A549 (cell line): ENCODE data around the gene RAB20. TPM values are rescaled to one million over a fixed set of nuclear protein-coding genes. Genes with fewer than 3 reads are reported as not detected.

Experiments
- ATAC-seq, 2 experiments: fragments of 200-7000 bp in 1 of 2; fragments of >200 bp in 1 of 2; cut with Nextera tagmentation in 1 of 2; cut with Tn5 transposase in 1 of 2; 3 replicates each; pipeline versions ENCODE4 v1.8.0 to v1.9.1; 2018 to 2020; ENCODE audit warnings: mild to moderate bottlenecking in 1 of 2, moderate library complexity in 1 of 2
- CTCF ChIA-PET: fragments of 300-600 bp; sonication (Branson Sonifier 250); formaldehyde crosslinking; extraction: SDS; loops from one replicate; lab custom pipeline; 2021; ENCODE audit warnings: antibody characterized with exemption, inconsistent platforms; lab: Yijun Ruan, JAX
- POLR2A ChIA-PET: fragments of 350-600 bp; formaldehyde crosslinking; extraction: SDS; loops from one replicate; lab custom pipeline; 2021; ENCODE audit warnings: antibody characterized with exemption, inconsistent platforms; lab: Yijun Ruan, JAX
- DNase-seq, 2 experiments: peaks; one replicate each; pipeline versions ENCODE4 v3.0.0 to v3.0.0-alpha.2; 2011 to 2016; ENCODE audit warnings: low read depth in 1 of 2, low spot score in 1 of 2
- FAIRE-seq: peaks from 2 replicates; lab custom pipeline; 2011; peaks lifted over from hg19 to GRCh38; lab: Jason Lieb, UNC
- H3K27ac ChIP-seq, 2 experiments: fragments of >200 bp; sonication (Bioruptor Twin); formaldehyde crosslinking; 3 replicates each; pipeline ENCODE4 v1.5.1; 2016 to 2017
- H3K4me1 ChIP-seq: fragments of >200 bp; sonication (Bioruptor Twin); formaldehyde crosslinking; 3 replicates; pipeline ENCODE4 v1.6.1; 2016
- H3K4me2 ChIP-seq: fragments of >200 bp; sonication (Bioruptor Twin); formaldehyde crosslinking; 3 replicates; pipeline ENCODE4 v1.6.1; 2016
- H3K4me3 ChIP-seq: fragments of >200 bp; sonication (Bioruptor Twin); formaldehyde crosslinking; 3 replicates; pipeline ENCODE4 v1.5.1; 2016
- H3K9me3 ChIP-seq: fragments of >200 bp; sonication (Bioruptor Twin); formaldehyde crosslinking; 3 replicates; pipeline ENCODE4 v1.6.1; 2016
- BHLHE40 ChIP-seq: IDR thresholded peaks from 2 replicates; pipeline ENCODE4 v1.6.1; 2012; ENCODE audit warnings: low read depth, low read length, inconsistent platforms
- CBX8 ChIP-seq: fragments of 200-600 bp; sonication (generic); IDR thresholded peaks from 2 replicates; pipeline ENCODE4 v1.6.1; 2016
- CHD2 ChIP-seq: fragments of 150-350 bp; IDR thresholded peaks from 2 replicates; pipeline ENCODE4 v1.6.1; 2014; ENCODE audit warnings: low read length; ENCODE audit not compliant: partially characterized antibody
- E2F6 ChIP-seq: IDR thresholded peaks from 2 replicates; pipeline ENCODE4 v1.6.1; 2012; ENCODE audit warnings: low read depth, borderline replicate concordance
- FOXS1 ChIP-seq: fragments of 250-450 bp; sonication (Bioruptor Pico); IDR thresholded peaks from 2 replicates; pipeline ENCODE4 v1.5.0; 2020; ENCODE audit warnings: mild to moderate bottlenecking, moderate library complexity
- GATA3 ChIP-seq: IDR thresholded peaks from 2 replicates; pipeline ENCODE4 v1.6.1; 2012; ENCODE audit warnings: borderline replicate concordance
- HES2 ChIP-seq: fragments of >200 bp; sonication (Bioruptor Twin); formaldehyde crosslinking; IDR thresholded peaks from 2 replicates; pipeline ENCODE4 v1.6.1; 2016
- HOXB5 ChIP-seq: fragments of 250-450 bp; sonication (Bioruptor Pico); IDR thresholded peaks from 2 replicates; pipeline ENCODE4 v1.5.0; 2020; ENCODE audit warnings: mild to moderate bottlenecking, moderate library complexity
- JUNB ChIP-seq: fragments of >200 bp; sonication (Bioruptor Twin); formaldehyde crosslinking; IDR thresholded peaks from 2 replicates; pipeline ENCODE4 v1.6.1; 2016
- KDM5A ChIP-seq: fragments of 200-600 bp; sonication (generic); IDR thresholded peaks from 2 replicates; pipeline ENCODE4 v1.6.1; 2016; ENCODE audit warnings: antibody characterized with exemption, mild to moderate bottlenecking
- MAFK ChIP-seq: fragments of 450-650 bp; IDR thresholded peaks from 2 replicates; pipeline ENCODE4 v1.6.1; 2014; ENCODE audit not compliant: partially characterized antibody
- NPAS2 ChIP-seq: fragments of 250-450 bp; sonication (Bioruptor Pico); IDR thresholded peaks from 2 replicates; pipeline ENCODE4 v1.8.0; 2022; ENCODE audit warnings: mild to moderate bottlenecking, moderate library complexity, borderline replicate concordance
- PHF8 ChIP-seq: fragments of 200-600 bp; sonication (generic); IDR thresholded peaks from 2 replicates; pipeline ENCODE4 v1.6.1; 2016; ENCODE audit warnings: low read depth, mild to moderate bottlenecking, antibody characterized with exemption, moderate library complexity, borderline replicate concordance
- POLR2A ChIP-seq: IDR thresholded peaks from 2 replicates; pipeline ENCODE4 v1.6.1; 2012; ENCODE audit warnings: mild to moderate bottlenecking, low read length
- POLR2AphosphoS2 ChIP-seq: conservative IDR thresholded peaks from 2 replicates; pipeline ENCODE4 v1.6.1; 2012; ENCODE audit warnings: low read length, improper control_type of control experiment, inconsistent platforms
- RAD21 ChIP-seq, 2 experiments: fragments of >200 bp in 1 of 2; sonication (Bioruptor Twin) in 1 of 2; formaldehyde crosslinking in 1 of 2; IDR thresholded peaks in 1 of 2; conservative IDR thresholded peaks in 1 of 2; 2 replicates in 1 of 2; 3 replicates in 1 of 2; pipeline ENCODE4 v1.6.1; 2012 to 2018; ENCODE audit warnings: inconsistent platforms in 1 of 2
- REST ChIP-seq: fragments of 200-600 bp; sonication (generic); IDR thresholded peaks from 2 replicates; pipeline ENCODE4 v1.6.1; 2016; ENCODE audit warnings: antibody characterized with exemption, mild to moderate bottlenecking, moderate library complexity
- RFX5 ChIP-seq: fragments of 450-650 bp; IDR thresholded peaks from 2 replicates; pipeline ENCODE4 v1.7.1; 2014; ENCODE audit warnings: antibody characterized with exemption, mild to moderate bottlenecking, moderate library complexity
- RNF2 ChIP-seq: fragments of 200-600 bp; sonication (generic); IDR thresholded peaks from 2 replicates; pipeline ENCODE4 v1.6.1; 2016; ENCODE audit warnings: low read depth, mild to moderate bottlenecking, antibody characterized with exemption, moderate library complexity, borderline replicate concordance
- SMC3 ChIP-seq: fragments of >200 bp; sonication (Bioruptor Twin); formaldehyde crosslinking; IDR thresholded peaks from 3 replicates; pipeline ENCODE4 v1.6.1; 2018; ENCODE audit warnings: inconsistent platforms
- TFCP2L1 ChIP-seq: fragments of 250-450 bp; sonication (Bioruptor Pico); IDR thresholded peaks from 2 replicates; pipeline ENCODE4 v1.5.0; 2021; ENCODE audit warnings: mild to moderate bottlenecking
- WGBS: methylation state at CpG from one replicate; pipeline ENCODE4 v1.1.6; 2017; ENCODE audit errors: missing lambda C conversion rate; 5-methylcytosine and 5-hydroxymethylcytosine counted together
- polyA plus RNA-seq, 4 experiments: library from polyadenylated mRNA; depleted of rRNA in 3 of 4; stranded (reverse); fragments of >200 nt; fragmentation: RNase III in 1 of 4; extraction: RNeasy Plus Mini Kit Qiagen cat#74134 plus additional on column Dnase treatment in 1 of 4; gene quantifications; 2 replicates in 3 of 4; 3 replicates in 1 of 4; pipeline ENCODE4 v1.2.3, GENCODE V29; 2011 to 2017

Gene RAB20
- polyA plus RNA-seq, 2 of the 4 experiments (the other 2 are of a cell fraction) = 1.0 to 1.5 TPM

DNA sequence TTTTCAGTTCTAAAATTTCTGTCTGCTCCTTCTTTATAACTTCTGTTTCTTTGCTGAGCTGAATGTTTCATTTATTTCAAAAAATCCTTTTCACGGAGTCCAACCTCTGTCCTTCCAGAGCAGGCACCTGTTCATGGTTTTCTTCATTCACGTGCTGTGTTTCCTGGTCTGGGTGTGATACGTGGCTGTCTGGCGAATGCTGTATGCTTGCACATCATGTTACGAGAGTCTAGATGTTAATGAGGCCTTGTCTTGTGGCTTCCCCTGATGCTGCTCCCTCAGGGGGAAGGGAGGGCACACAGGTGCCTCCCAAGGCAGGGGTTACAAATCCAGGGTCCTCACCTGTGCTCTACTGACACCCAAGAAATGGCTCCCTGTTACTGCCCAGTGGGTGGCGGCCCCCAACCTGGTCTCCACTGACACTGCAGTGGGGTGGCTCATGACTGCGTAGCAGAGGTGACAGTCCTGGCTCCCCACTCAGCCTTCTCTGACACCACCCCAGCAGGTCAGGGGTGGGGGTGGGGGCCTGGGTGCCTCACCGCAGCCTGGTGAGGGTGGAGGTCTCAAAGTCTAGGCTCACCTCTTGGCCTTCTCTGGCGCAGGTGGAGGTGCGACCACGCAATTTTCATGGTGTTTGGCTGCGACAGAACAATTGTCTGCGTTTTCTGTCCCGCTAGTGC is 20.1 kb upstream of the RAB20 start:
- CTCF ChIA-PET = no interaction called here
- WGBS = 84% methylated on average over 11 of the region's 14 CpGs
- H3K4me2 ChIP-seq = no peak overlapping the region
- no peaks in the 10 kb centered on the region for H3K9me3 ChIP-seq
- no peak overlapping the region for H3K27ac ChIP-seq
- H3K4me1 ChIP-seq = no peaks in the 10 kb centered on the region
- POLR2A ChIA-PET = no interaction called here
- FAIRE-seq (no peak), ATAC-seq (no peak), DNase-seq (no peak)
- TF ChIP-seq RAD21 (conservative IDR thresholded peaks at IDR 0.05 in 1 of 2, IDR thresholded peaks at IDR 0.05 in 1 of 2) (no peak), JUNB (no peak), CHD2 (no peak), NPAS2 (CRISPR knock-in tag) (no peak), CBX8 (no peak), PHF8 (no peak), FOXS1 (CRISPR knock-in tag) (no peak), E2F6 (no peak), KDM5A (no peak), REST (no peak)
- H3K4me3 ChIP-seq = no peak overlapping the region

DNA sequence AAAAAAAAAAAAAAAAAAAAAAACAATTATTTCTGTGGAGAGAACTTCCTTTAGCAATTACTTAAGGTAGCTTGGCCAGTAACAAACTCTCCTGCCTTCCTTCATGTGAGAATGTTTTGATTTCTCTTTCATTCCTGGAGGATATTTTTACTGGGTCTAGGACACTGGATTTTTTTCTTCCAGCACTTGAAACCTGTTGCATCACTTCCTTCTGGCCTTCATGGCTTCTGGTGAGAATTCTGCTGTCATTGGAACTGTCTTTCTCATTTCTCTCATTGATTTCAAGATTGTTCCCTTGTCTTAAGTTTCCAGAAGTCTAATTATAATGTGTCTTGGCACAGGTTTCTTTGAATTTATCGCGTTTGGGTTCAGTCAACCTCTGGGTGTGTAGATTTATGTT is 19.3 kb upstream of the RAB20 start:
- 71% methylated on average over 2 of the region's 2 CpGs for WGBS
- TF ChIP-seq GATA3 (no peak), RFX5 (no peak), HES2 (no peak), POLR2A (no peak)
- FAIRE-seq (no peak), ATAC-seq (no peak), DNase-seq (no peak)
- POLR2A ChIA-PET = no interaction called here
- Histone ChIP-seq H3K4me3 (no peak overlapping the region), H3K27ac (no peak overlapping the region), H3K4me1 (peaks cover under 1% of the 10 kb centered on the region; the same call in 1 of the 3 replicates), H3K4me2 (no peak overlapping the region), H3K9me3 (no peaks in the 10 kb centered on the region)
- CTCF ChIA-PET = no interaction called here

DNA sequence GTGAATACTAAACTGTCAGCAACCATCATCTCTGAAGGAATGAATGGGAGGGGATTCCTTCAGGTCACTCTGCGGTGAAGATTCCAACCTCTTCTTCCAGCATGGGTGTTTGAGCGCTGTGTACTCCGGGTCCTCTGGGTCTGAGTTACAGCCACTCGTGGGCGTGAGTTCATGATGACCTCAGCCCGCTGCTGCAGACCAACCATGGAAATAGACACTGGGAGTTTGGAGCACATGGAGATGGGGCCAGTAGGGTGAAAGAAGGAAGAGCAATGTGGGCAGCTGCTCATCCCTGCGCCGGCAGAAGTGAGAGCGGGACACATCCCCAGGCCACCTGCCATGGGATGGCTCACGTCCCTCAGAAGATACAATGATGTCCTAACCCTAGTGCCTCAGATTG is 16.8 kb upstream of the RAB20 start:
- H3K9me3 ChIP-seq = no peaks in the 10 kb centered on the region
- H3K4me2 ChIP-seq = no peak overlapping the region
- POLR2A ChIA-PET = no interaction called here
- ATAC-seq (no peak), DNase-seq (no peak), FAIRE-seq (no peak)
- H3K27ac ChIP-seq = no peak overlapping the region
- TF ChIP-seq PHF8 (no peak), MAFK (no peak), TFCP2L1 (CRISPR knock-in tag) (no peak), BHLHE40 (no peak), HES2 (no peak), SMC3 (no peak), CBX8 (no peak), KDM5A (no peak), RAD21 (conservative IDR thresholded peaks at IDR 0.05 in 1 of 2, IDR thresholded peaks at IDR 0.05 in 1 of 2) (no peak), POLR2AphosphoS2 (no peak), RFX5 (no peak), RNF2 (no peak), HOXB5 (CRISPR knock-in tag) (no peak)
- 81% methylated on average over 10 of the region's 10 CpGs for WGBS
- H3K4me3 ChIP-seq = no peak overlapping the region
- H3K4me1 ChIP-seq = peaks cover 6% of the 10 kb centered on the region; the same call in 1 of the 3 replicates
- CTCF ChIA-PET = interaction anchor here (2.1 kb wide), 1 partner anchor 10 kb away, joined by 4 read pairs; no protein-coding TSS in a partner anchor
